GM12878 (cell line): ENCODE measurements around the gene PTCH2.
"Not testable (repeated sequence)": the region's sequence is repeated elsewhere in the genome, so short reads cannot be mapped to it uniquely, and the experiment has no call there.

Experiments used
- ASH2L ChIP-seq: fragments of 300-600, 200-600 bp; sonication (generic); IDR thresholded peaks from 2 replicates; pipeline ENCODE4 v1.6.1; 2017; ENCODE audit warnings: low read depth, mild to moderate bottlenecking, borderline replicate concordance
- ATF3 ChIP-seq: IDR thresholded peaks from 2 replicates; pipeline ENCODE4 v1.6.1; 2011; ENCODE audit warnings: low read depth, mild to moderate bottlenecking, low read length, moderate library complexity, borderline replicate concordance; ENCODE audit errors: extremely low read depth
- EED ChIP-seq: sonication (generic); IDR thresholded peaks from 2 replicates; pipeline ENCODE4 v1.6.1; 2016; ENCODE audit warnings: antibody characterized with exemption, low read depth
- NFXL1 ChIP-seq: fragments of 450-650 bp; IDR thresholded peaks from 2 replicates; pipeline ENCODE4 v1.6.1; 2017; ENCODE audit warnings: antibody characterized with exemption, mild to moderate bottlenecking, borderline replicate concordance
- YY1 ChIP-seq: IDR thresholded peaks from 2 replicates; pipeline ENCODE4 v1.6.1; 2011; ENCODE audit warnings: low read depth, mild to moderate bottlenecking, low read length
- ZBTB4 ChIP-seq: fragments of 450-650 bp; formaldehyde crosslinking; IDR thresholded peaks from 2 replicates; pipeline ENCODE4 v1.4.0; 2022; ENCODE audit warnings: mild to moderate bottlenecking, moderate library complexity
- TF ChIP-seq, protein P1 (sequence below): fragments of 150-350 bp; IDR thresholded peaks from 2 replicates; pipeline ENCODE4 v1.6.1; 2014; ENCODE audit warnings: mild to moderate bottlenecking, low read depth, low read length
- TF ChIP-seq, protein P2 (sequence below), 3 experiments: IDR thresholded peaks in 2 of 3; conservative IDR thresholded peaks in 1 of 3; 2 replicates each; pipeline ENCODE4 v1.5.1; 2011; ENCODE audit warnings: low read depth in 3 of 3, low read length in 3 of 3, mild to moderate bottlenecking in 3 of 3, control low read depth in 2 of 3, moderate library complexity in 2 of 3, inconsistent platforms in 1 of 3, mixed read lengths in 1 of 3; ENCODE audit not compliant: control insufficient read depth in 2 of 3, insufficient read depth in 1 of 3; ENCODE audit errors: extremely low read depth in 1 of 3

DNA sequence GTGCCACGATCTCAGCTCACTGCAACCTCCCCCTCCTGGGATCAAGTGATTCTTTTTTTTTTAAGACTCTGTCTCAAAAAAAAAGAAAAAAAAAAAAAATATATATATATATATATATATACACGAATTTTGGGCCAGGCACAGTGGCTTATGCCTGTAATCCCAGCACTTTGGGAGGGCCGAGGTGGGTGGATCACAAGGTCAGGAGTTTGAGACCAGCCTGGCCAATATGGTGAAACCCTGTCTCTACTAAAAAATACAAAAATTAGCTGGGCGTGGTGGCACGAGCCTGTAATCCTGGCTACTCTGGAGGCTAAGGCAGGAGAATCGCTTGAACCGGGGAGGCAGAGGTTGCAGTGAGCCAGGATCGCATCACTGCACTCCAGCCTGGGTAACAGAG lies 45.2 kb downstream of the PTCH2 start:
- TF ChIP-seq EED; NFXL1; YY1; ZBTB4 (CRISPR knock-in tag); ASH2L; ATF3: not testable (repeated sequence)
- TF ChIP-seq, protein P1, sequence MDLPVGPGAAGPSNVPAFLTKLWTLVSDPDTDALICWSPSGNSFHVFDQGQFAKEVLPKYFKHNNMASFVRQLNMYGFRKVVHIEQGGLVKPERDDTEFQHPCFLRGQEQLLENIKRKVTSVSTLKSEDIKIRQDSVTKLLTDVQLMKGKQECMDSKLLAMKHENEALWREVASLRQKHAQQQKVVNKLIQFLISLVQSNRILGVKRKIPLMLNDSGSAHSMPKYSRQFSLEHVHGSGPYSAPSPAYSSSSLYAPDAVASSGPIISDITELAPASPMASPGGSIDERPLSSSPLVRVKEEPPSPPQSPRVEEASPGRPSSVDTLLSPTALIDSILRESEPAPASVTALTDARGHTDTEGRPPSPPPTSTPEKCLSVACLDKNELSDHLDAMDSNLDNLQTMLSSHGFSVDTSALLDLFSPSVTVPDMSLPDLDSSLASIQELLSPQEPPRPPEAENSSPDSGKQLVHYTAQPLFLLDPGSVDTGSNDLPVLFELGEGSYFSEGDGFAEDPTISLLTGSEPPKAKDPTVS = not testable (repeated sequence)
- TF ChIP-seq, protein P2, sequence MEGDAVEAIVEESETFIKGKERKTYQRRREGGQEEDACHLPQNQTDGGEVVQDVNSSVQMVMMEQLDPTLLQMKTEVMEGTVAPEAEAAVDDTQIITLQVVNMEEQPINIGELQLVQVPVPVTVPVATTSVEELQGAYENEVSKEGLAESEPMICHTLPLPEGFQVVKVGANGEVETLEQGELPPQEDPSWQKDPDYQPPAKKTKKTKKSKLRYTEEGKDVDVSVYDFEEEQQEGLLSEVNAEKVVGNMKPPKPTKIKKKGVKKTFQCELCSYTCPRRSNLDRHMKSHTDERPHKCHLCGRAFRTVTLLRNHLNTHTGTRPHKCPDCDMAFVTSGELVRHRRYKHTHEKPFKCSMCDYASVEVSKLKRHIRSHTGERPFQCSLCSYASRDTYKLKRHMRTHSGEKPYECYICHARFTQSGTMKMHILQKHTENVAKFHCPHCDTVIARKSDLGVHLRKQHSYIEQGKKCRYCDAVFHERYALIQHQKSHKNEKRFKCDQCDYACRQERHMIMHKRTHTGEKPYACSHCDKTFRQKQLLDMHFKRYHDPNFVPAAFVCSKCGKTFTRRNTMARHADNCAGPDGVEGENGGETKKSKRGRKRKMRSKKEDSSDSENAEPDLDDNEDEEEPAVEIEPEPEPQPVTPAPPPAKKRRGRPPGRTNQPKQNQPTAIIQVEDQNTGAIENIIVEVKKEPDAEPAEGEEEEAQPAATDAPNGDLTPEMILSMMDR (IDR thresholded peaks at IDR 0.05 in 2 of 3, conservative IDR thresholded peaks at IDR 0.05 in 1 of 3; ENCODE audit: control insufficient read depth in 2 of 3, extremely low read depth in 1 of 3, insufficient read depth in 1 of 3, low read depth in 3 of 3, low read length in 3 of 3) = not testable (repeated sequence)
